Ovary (tissue), 3 donors: ENCODE data around the gene RNGTT.

Source experiments
- EP300 ChIP-seq: sonication (generic); formaldehyde crosslinking; IDR thresholded peaks from one replicate; pipeline ENCODE4 v1.6.1; 2017; ENCODE audit warnings: antibody characterized with exemption
- POLR2A ChIP-seq: fragments of 450-650 bp; IDR thresholded peaks from one replicate; pipeline ENCODE4 v1.6.1; 2017; ENCODE audit warnings: antibody characterized with exemption, mild to moderate bottlenecking, moderate library complexity
- TF ChIP-seq, protein P1 (sequence below), 3 donors: fragments of 450-650 bp in 2 of 3; fragments of 200-600 bp in 1 of 3; IDR thresholded peaks; one replicate each; pipeline versions ENCODE4 v1.5.1 to v1.8.0; 2016 to 2022; ENCODE audit warnings: antibody characterized with exemption in 3 of 3, mild to moderate bottlenecking in 1 of 3
- donor health status: DM: no; HTN: no; CAD: no.

DNA sequence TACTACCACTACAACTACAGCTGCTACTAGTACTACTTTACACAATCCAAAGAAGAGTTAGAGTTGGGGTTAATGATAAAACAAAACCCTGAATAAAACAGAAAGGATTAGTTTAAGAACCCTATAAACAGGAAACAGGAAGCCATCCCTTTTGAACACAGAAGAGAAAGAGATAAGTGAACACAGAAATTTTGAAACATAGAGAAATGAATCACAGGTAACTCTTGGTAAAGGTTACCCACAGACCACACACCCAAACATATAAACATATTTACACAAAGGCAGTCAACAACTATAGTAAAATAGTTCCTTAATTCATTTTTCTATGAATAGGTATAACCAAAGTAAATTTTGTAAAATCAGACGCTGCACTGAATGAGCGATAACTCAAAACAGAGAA is 98.1 kb downstream of the RNGTT start:
- TF ChIP-seq, protein P1, sequence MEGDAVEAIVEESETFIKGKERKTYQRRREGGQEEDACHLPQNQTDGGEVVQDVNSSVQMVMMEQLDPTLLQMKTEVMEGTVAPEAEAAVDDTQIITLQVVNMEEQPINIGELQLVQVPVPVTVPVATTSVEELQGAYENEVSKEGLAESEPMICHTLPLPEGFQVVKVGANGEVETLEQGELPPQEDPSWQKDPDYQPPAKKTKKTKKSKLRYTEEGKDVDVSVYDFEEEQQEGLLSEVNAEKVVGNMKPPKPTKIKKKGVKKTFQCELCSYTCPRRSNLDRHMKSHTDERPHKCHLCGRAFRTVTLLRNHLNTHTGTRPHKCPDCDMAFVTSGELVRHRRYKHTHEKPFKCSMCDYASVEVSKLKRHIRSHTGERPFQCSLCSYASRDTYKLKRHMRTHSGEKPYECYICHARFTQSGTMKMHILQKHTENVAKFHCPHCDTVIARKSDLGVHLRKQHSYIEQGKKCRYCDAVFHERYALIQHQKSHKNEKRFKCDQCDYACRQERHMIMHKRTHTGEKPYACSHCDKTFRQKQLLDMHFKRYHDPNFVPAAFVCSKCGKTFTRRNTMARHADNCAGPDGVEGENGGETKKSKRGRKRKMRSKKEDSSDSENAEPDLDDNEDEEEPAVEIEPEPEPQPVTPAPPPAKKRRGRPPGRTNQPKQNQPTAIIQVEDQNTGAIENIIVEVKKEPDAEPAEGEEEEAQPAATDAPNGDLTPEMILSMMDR (IDR thresholded peaks at IDR 0.05): no peak
- TF ChIP-seq POLR2A (no peak), EP300 (no peak)
